IMR-90 (cell line): ENCODE measurements around the gene MYH9.

Source experiments
- BHLHE40 ChIP-seq: fragments of 150-350 bp; IDR thresholded peaks from 2 replicates; pipeline ENCODE4 v1.6.1; 2016; ENCODE audit warnings: mild to moderate bottlenecking, low read depth, low read length
- CEBPB ChIP-seq: IDR thresholded peaks from 2 replicates; pipeline ENCODE4 v1.6.1; 2012; ENCODE audit warnings: low read depth, low read length, improper control_type of control experiment
- CHD1 ChIP-seq: IDR thresholded peaks from 2 replicates; pipeline ENCODE4 v1.6.1; 2012; ENCODE audit warnings: low read depth, low read length, improper control_type of control experiment
- CTCF ChIP-seq: conservative IDR thresholded peaks from 2 replicates; pipeline ENCODE4 v1.5.1; 2012; ENCODE audit warnings: mild to moderate bottlenecking, low read depth, low read length, improper control_type of control experiment
- MAFK ChIP-seq: IDR thresholded peaks from 2 replicates; pipeline ENCODE4 v1.6.1; 2012; ENCODE audit warnings: low read depth, low read length, improper control_type of control experiment
- MAZ ChIP-seq: IDR thresholded peaks from 2 replicates; pipeline ENCODE4 v1.6.1; 2012; ENCODE audit warnings: low read depth, mild to moderate bottlenecking, low read length, improper control_type of control experiment, moderate library complexity, borderline replicate concordance
- NFE2L2 ChIP-seq: fragments of 150-350 bp; IDR thresholded peaks from 2 replicates; pipeline ENCODE4 v1.6.1; 2016; ENCODE audit warnings: low read depth, mild to moderate bottlenecking, low read length
- POLR2A ChIP-seq: IDR thresholded peaks from 2 replicates; pipeline ENCODE4 v1.6.1; 2012; ENCODE audit warnings: mild to moderate bottlenecking, low read depth, low read length
- RFX5 ChIP-seq: IDR thresholded peaks from 2 replicates; pipeline ENCODE4 v1.8.0; 2012; ENCODE audit warnings: low read depth, mild to moderate bottlenecking, low read length, moderate library complexity

- TF ChIP-seq CTCF = no peak
- TF ChIP-seq MAFK = no peak
- TF ChIP-seq CEBPB = no peak
- no peak for TF ChIP-seq POLR2A
- no peak for TF ChIP-seq NFE2L2
- TF ChIP-seq RFX5 = no peak
- no peak for TF ChIP-seq CHD1
- TF ChIP-seq MAZ = no peak
- no peak for TF ChIP-seq BHLHE40
Observed at GRCh38 chr22:36435516-36436415, 48.0 kb upstream of the MYH9 start.
